DOHH2 (cell line): ENCODE data around the gene PEMT.

Experiments used
- H3F3A ChIP-seq: fragments of 200-600 bp; sonication (generic), shearing (Covaris generic); 2 replicates; pipeline ENCODE4 v1.6.0; 2016; ENCODE audit warnings: antibody characterized with exemption, mild to moderate bottlenecking; ENCODE audit not compliant: control insufficient read depth, insufficient read depth
- H3K27ac ChIP-seq: fragments of 200-600 bp; sonication (generic); 2 replicates; pipeline ENCODE4 v1.5.1; 2014; ENCODE audit warnings: low read depth, mild to moderate bottlenecking, low read length, moderate library complexity
- H3K27me3 ChIP-seq: fragments of 200-600 bp; sonication (generic); 2 replicates; pipeline ENCODE4 v1.6.1; 2014; ENCODE audit warnings: mild to moderate bottlenecking, low read length, mixed read lengths; ENCODE audit not compliant: control insufficient read depth
- H3K36me3 ChIP-seq: fragments of 200-600 bp; sonication (generic); 2 replicates; pipeline ENCODE4 v1.6.1; 2014; ENCODE audit warnings: mild to moderate bottlenecking, low read length, moderate library complexity, mixed read lengths; ENCODE audit not compliant: control insufficient read depth
- H3K4me1 ChIP-seq: fragments of 200-600 bp; sonication (generic); 2 replicates; pipeline ENCODE4 v1.6.1; 2014; ENCODE audit warnings: mild to moderate bottlenecking, low read length, mixed read lengths; ENCODE audit not compliant: control insufficient read depth
- H3K4me2 ChIP-seq: fragments of 200-600 bp; sonication (generic); 2 replicates; pipeline ENCODE4 v1.6.0; 2014; ENCODE audit warnings: mild to moderate bottlenecking, low read length, moderate library complexity
- H3K4me3 ChIP-seq: fragments of 200-600 bp; sonication (generic); 2 replicates; pipeline ENCODE4 v1.5.1; 2014; ENCODE audit warnings: mild to moderate bottlenecking, low read length, mixed read lengths
- H3K79me2 ChIP-seq: fragments of 200-600 bp; sonication (generic); 2 replicates; pipeline ENCODE4 v1.6.1; 2014; ENCODE audit warnings: mild to moderate bottlenecking, low read length, mixed read lengths; ENCODE audit not compliant: control insufficient read depth
- H3K9me2 ChIP-seq: fragments of 200-600 bp; sonication (generic); replicated peaks from 2 replicates; pipeline ENCODE4 v1.6.1; 2014; ENCODE audit warnings: mild to moderate bottlenecking, low read length, mixed read lengths; ENCODE audit not compliant: control insufficient read depth
- H3K9me3 ChIP-seq: fragments of 200-600 bp; sonication (generic); 2 replicates; pipeline ENCODE4 v1.6.1; 2014; ENCODE audit warnings: antibody characterized with exemption, low read length, mixed read lengths; ENCODE audit not compliant: control insufficient read depth, insufficient read depth
- H4K20me1 ChIP-seq: fragments of 200-600 bp; sonication (generic); 2 replicates; pipeline ENCODE4 v1.6.0; 2014; ENCODE audit warnings: low read depth, mild to moderate bottlenecking, antibody characterized with exemption, low read length, moderate library complexity; ENCODE audit not compliant: control insufficient read depth, insufficient read depth
- CTCF ChIP-seq: fragments of 200-600 bp; sonication (generic); IDR thresholded peaks from one replicate; pipeline ENCODE4 v1.5.1; 2014; ENCODE audit warnings: antibody characterized with exemption, mild to moderate bottlenecking, low read depth, low read length; ENCODE audit not compliant: poor library complexity, severe bottlenecking
- EZH2phosphoT487 ChIP-seq: fragments of 200-600 bp; sonication (generic); IDR thresholded peaks from 2 replicates; pipeline ENCODE4 v1.6.1; 2017; ENCODE audit warnings: borderline replicate concordance, mild to moderate bottlenecking, antibody characterized with exemption, low read length, moderate library complexity, mixed read lengths

Gene PEMT

GRCh38 chr17:17537311-17538099 lies 54.0 kb downstream of the PEMT start:
- no peaks in the 10 kb centered on the region for H3K36me3 ChIP-seq
- no peak overlapping the region for H3K27ac ChIP-seq
- H3F3A ChIP-seq, result no peaks in the 10 kb centered on the region
- H3K9me2 ChIP-seq, result no peaks in the 10 kb centered on the region
- H3K9me3 ChIP-seq, result no peaks in the 10 kb centered on the region
- no peak overlapping the region for H3K4me3 ChIP-seq
- H3K79me2 ChIP-seq, result no peaks in the 10 kb centered on the region
- H4K20me1 ChIP-seq, result no peaks in the 10 kb centered on the region; the same call in 1 of the 2 replicates
- no peaks in the 10 kb centered on the region for H3K4me1 ChIP-seq
- no peaks in the 10 kb centered on the region for H3K27me3 ChIP-seq
- no peak overlapping the region for H3K4me2 ChIP-seq
- no peak for TF ChIP-seq CTCF
- TF ChIP-seq EZH2phosphoT487, result no peak

GRCh38 chr17:17536702-17537101 lies 54.8 kb downstream of the PEMT start:
- no peaks in the 10 kb centered on the region for H3F3A ChIP-seq
- H3K36me3 ChIP-seq, result no peaks in the 10 kb centered on the region
- H4K20me1 ChIP-seq, result no peaks in the 10 kb centered on the region; the same call in 1 of the 2 replicates
- H3K4me1 ChIP-seq, result no peaks in the 10 kb centered on the region
- no peaks in the 10 kb centered on the region for H3K9me2 ChIP-seq
- no peaks in the 10 kb centered on the region for H3K9me3 ChIP-seq
- H3K27me3 ChIP-seq, result no peaks in the 10 kb centered on the region
- no peak overlapping the region for H3K4me3 ChIP-seq
- TF ChIP-seq EZH2phosphoT487 (no peak), CTCF (no peak)
- H3K79me2 ChIP-seq, result no peaks in the 10 kb centered on the region
- no peak overlapping the region for H3K4me2 ChIP-seq
- no peak overlapping the region for H3K27ac ChIP-seq

- TF ChIP-seq CTCF, result no peak
- TF ChIP-seq EZH2phosphoT487, result no peak
Measured at GRCh38 chr17:17535957-17536356, 55.6 kb downstream of the PEMT start.

More at GRCh38 chr17:17535957-17536356, 55.6 kb downstream of the PEMT start:
- no peaks in the 10 kb centered on the region for H3K9me3 ChIP-seq
- no peak overlapping the region for H3K27ac ChIP-seq
- no peaks in the 10 kb centered on the region for H3K4me1 ChIP-seq
- H4K20me1 ChIP-seq, result no peaks in the 10 kb centered on the region; the same call in 1 of the 2 replicates
- no peaks in the 10 kb centered on the region for H3K79me2 ChIP-seq
- no peaks in the 10 kb centered on the region for H3K27me3 ChIP-seq
- no peaks in the 10 kb centered on the region for H3K36me3 ChIP-seq
- H3F3A ChIP-seq, result no peaks in the 10 kb centered on the region
- H3K4me3 ChIP-seq, result no peak overlapping the region
- H3K4me2 ChIP-seq, result no peak overlapping the region
- H3K9me2 ChIP-seq, result no peaks in the 10 kb centered on the region
